Upper lobe of left lung (tissue), 6 donors: ENCODE measurements around the gene KRTAP9-4. TPM values are rescaled to one million over a fixed set of nuclear protein-coding genes. Genes with fewer than 3 reads are reported as not detected.
"Not testable (repeated sequence)": the region's sequence is repeated elsewhere in the genome, so short reads cannot be mapped to it uniquely, and the experiment has no call there.

Source experiments
- ATAC-seq, 2 donors: fragments of 200-7000 bp; cut with Tn5 transposase; one replicate each; pipeline ENCODE4 v1.9.1; 2022; ENCODE audit warnings: mild to moderate bottlenecking in 2 of 2, moderate library complexity in 2 of 2; ENCODE audit not compliant: low FRiP score in 2 of 2
- DNase-seq, 2 donors: peaks; one replicate each; pipeline ENCODE4 v3.0.0-alpha.2; 2019 to 2020
- H3K27ac ChIP-seq, 4 donors: fragments of 200-600 bp; sonication (generic); one replicate each; pipeline ENCODE4 v1.5.1; 2016 to 2019
- H3K27me3 ChIP-seq, 4 donors: fragments of 200-600 bp; sonication (generic); one replicate each; pipeline ENCODE4 v1.5.1; 2017 to 2019
- H3K36me3 ChIP-seq, 4 donors: fragments of 200-600 bp; sonication (generic); one replicate each; pipeline ENCODE4 v1.5.1; 2016 to 2019
- H3K4me1 ChIP-seq, 4 donors: fragments of 200-600 bp; sonication (generic); one replicate each; pipeline ENCODE4 v1.5.1; 2018 to 2019
- H3K4me3 ChIP-seq, 4 donors: fragments of 200-600 bp; sonication (generic); one replicate each; pipeline ENCODE4 v1.5.1; 2017 to 2019; ENCODE audit warnings: mild to moderate bottlenecking in 2 of 4, moderate library complexity in 1 of 4
- H3K9me3 ChIP-seq, 4 donors: fragments of 200-600 bp; sonication (generic); one replicate each; pipeline ENCODE4 v1.5.1; 2018 to 2019
- EP300 ChIP-seq, 4 donors: sonication (generic); formaldehyde crosslinking; IDR thresholded peaks; one replicate each; pipeline ENCODE4 v1.5.1; 2017; ENCODE audit warnings: antibody characterized with exemption in 4 of 4, control low read depth in 2 of 4
- POLR2A ChIP-seq, 4 donors: fragments of 450-650 bp; IDR thresholded peaks; one replicate each; pipeline ENCODE4 v1.5.1; 2016 to 2017; ENCODE audit warnings: antibody characterized with exemption in 4 of 4, mild to moderate bottlenecking in 2 of 4
- POLR2AphosphoS5 ChIP-seq, 2 donors: sonication (generic); formaldehyde crosslinking; IDR thresholded peaks; one replicate each; pipeline ENCODE4 v1.5.1; 2017; ENCODE audit warnings: antibody characterized with exemption in 2 of 2
- WGBS, 2 donors: methylation state at CpG; one replicate each; pipeline ENCODE4 v1.1.5; 2017 to 2018; 5-methylcytosine and 5-hydroxymethylcytosine counted together
- total RNA-seq, 6 donors: library from RNA; depleted of rRNA in 4 of 6; stranded (reverse); fragments of >200 nt in 4 of 6; gene quantifications; one replicate each; pipeline versions ENCODE4 v1.1.0 to v1.2.1, GENCODE V29; 2016 to 2021
- TF ChIP-seq, protein P1 (sequence below), 6 experiments: fragments of 450-650 bp in 4 of 6; fragments of 200-600 bp in 2 of 6; sonication (generic) in 2 of 6; IDR thresholded peaks; one replicate each; pipeline ENCODE4 v1.5.1; 2016 to 2019; ENCODE audit warnings: antibody characterized with exemption in 6 of 6
- donor health status: DM: no; HTN: no; CAD: no; lungs with moderate emphysema.
- donor health status: DM: no; HTN: yes; CAD: no; lungs with severe emphysema.

The KRTAP9-4 gene
- total RNA-seq, 6 donors from 2014 or later, result not detected

DNA sequence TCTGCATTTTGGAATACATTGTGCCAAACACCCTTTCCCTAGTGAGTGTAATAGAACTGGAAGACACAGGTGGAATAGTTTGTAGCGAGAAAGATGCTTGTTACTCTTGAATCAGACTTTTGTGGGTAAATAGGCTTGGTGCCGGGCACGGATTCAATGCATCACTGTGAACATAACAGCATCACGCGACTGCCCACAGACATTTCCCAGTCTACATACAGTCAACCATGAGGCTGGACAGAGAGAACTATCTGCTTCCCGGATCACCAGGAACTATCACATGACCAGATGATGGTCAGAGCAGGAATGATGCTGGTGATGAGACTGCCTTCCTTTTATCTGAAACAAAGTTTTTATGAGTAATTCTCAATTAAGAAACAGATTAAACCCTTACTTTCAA lies 23.4 kb upstream of the KRTAP9-4 start:
- no peaks in the 10 kb centered on the region for H3K4me1 ChIP-seq
- WGBS, 2 donors, result 96 to 98% methylated on average over 6 of the region's 6 CpGs
- DNase-seq, result no peak
- no peaks in the 10 kb centered on the region for H3K27me3 ChIP-seq
- ATAC-seq, result no peak
- no peaks in the 10 kb centered on the region for H3K36me3 ChIP-seq
- no peak overlapping the region for H3K27ac ChIP-seq
- H3K9me3 ChIP-seq, result no peaks in the 10 kb centered on the region
- no peak overlapping the region for H3K4me3 ChIP-seq
- TF ChIP-seq POLR2A (IDR thresholded peaks at IDR 0.05) (no peak), EP300 (IDR thresholded peaks at IDR 0.05) (no peak), POLR2AphosphoS5 (IDR thresholded peaks at IDR 0.05) (no peak)
- TF ChIP-seq, protein P1, sequence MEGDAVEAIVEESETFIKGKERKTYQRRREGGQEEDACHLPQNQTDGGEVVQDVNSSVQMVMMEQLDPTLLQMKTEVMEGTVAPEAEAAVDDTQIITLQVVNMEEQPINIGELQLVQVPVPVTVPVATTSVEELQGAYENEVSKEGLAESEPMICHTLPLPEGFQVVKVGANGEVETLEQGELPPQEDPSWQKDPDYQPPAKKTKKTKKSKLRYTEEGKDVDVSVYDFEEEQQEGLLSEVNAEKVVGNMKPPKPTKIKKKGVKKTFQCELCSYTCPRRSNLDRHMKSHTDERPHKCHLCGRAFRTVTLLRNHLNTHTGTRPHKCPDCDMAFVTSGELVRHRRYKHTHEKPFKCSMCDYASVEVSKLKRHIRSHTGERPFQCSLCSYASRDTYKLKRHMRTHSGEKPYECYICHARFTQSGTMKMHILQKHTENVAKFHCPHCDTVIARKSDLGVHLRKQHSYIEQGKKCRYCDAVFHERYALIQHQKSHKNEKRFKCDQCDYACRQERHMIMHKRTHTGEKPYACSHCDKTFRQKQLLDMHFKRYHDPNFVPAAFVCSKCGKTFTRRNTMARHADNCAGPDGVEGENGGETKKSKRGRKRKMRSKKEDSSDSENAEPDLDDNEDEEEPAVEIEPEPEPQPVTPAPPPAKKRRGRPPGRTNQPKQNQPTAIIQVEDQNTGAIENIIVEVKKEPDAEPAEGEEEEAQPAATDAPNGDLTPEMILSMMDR (IDR thresholded peaks at IDR 0.05), result no peak

DNA sequence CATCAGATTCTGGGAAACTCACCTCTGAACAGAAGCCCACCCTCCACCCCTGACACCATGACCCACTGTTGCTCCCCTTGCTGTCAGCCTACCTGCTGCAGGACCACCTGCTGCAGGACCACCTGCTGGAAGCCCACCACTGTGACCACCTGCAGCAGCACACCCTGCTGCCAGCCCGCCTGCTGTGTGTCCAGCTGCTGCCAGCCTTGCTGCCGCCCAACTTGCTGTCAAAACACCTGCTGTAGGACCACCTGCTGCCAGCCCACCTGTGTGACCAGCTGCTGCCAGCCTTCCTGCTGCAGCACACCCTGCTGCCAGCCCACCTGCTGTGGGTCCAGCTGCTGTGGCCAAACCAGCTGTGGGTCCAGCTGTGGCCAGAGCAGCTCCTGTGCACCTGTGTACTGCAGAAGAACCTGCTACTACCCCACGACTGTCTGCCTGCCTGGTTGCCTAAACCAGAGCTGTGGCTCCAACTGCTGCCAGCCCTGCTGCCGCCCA lies 22.8 kb upstream of the KRTAP9-4 start, which contains the start of gene KRTAP9-2:
TSS of gene KRTAP9-2 (plus strand) at position 51 of the 498 bp plus-strand sequence. CDS start at position 58, 7 bp downstream.
- not testable (repeated sequence) for H3K36me3 ChIP-seq, H3K9me3 ChIP-seq, H3K4me3 ChIP-seq, H3K27me3 ChIP-seq, H3K4me1 ChIP-seq, H3K27ac ChIP-seq, ATAC-seq
- 57% methylated on average over 1 of the region's 4 CpGs; no CpG with 5 or more reads in 1 of the 2 donors for WGBS, 2 donors
- DNase-seq, result peak in 1 of 2 donors; percentile 61

DNA sequence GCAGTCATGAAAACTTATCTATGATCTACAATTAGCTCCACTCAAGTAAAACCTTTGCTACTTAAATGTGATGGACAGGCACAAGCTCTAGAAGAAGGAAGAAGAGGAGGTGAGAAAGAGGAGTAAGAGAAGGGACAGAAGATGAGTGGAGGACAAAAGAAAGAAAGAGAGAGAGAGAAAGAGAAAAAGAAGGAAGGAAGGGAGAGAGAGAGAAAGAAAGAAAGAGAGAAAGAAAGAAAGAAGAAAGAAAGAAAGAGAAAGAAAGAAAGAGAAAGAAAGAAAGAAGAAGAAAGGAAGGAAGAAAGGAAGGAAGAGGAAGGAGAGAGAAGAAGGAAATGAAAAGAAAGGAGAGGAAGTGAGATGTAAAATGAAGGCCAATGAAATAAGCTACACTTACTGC lies 19.4 kb upstream of the KRTAP9-4 start:
- H3K9me3 ChIP-seq, result no peaks in the 10 kb centered on the region
- TF ChIP-seq, protein P1 (IDR thresholded peaks at IDR 0.05), result no peak
- TF ChIP-seq POLR2A (IDR thresholded peaks at IDR 0.05) (no peak), POLR2AphosphoS5 (IDR thresholded peaks at IDR 0.05) (no peak), EP300 (IDR thresholded peaks at IDR 0.05) (no peak)
- ATAC-seq (no peak), DNase-seq (no peak)
- H3K27ac ChIP-seq, result no peak overlapping the region
- H3K4me3 ChIP-seq, result no peak overlapping the region
- no peaks in the 10 kb centered on the region for H3K4me1 ChIP-seq
- H3K27me3 ChIP-seq, result no peaks in the 10 kb centered on the region
- H3K36me3 ChIP-seq, result no peaks in the 10 kb centered on the region

DNA sequence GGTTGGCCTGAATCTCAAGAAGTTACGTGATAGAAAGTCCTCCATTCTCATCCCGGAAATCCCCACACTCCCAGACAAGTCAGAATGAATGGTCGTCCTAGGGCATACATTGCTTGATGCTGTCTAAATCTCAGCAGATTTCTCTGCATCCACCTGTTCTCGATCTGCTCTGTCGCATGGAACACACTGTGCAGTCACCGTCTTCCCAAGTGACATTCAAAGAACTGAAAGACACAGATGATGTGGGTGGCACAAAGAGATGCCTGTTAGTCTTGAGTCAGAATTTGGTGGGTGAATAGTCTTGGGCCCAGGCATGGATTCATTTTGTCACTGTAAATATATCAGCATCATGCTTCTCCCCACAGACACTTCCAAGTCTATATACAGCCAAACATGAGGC lies 17.8 kb upstream of the KRTAP9-4 start:
- Histone ChIP-seq H3K36me3 (no peaks in the 10 kb centered on the region), H3K27ac (no peak overlapping the region), H3K9me3 (no peaks in the 10 kb centered on the region), H3K27me3 (no peaks in the 10 kb centered on the region), H3K4me3 (no peak overlapping the region), H3K4me1 (no peaks in the 10 kb centered on the region)
- no peak for DNase-seq
- TF ChIP-seq POLR2AphosphoS5 (IDR thresholded peaks at IDR 0.05), result no peak
- TF ChIP-seq, protein P1 (IDR thresholded peaks at IDR 0.05), result no peak
- TF ChIP-seq EP300 (IDR thresholded peaks at IDR 0.05), result no peak
- TF ChIP-seq POLR2A (IDR thresholded peaks at IDR 0.05), result no peak
- ATAC-seq, result no peak
- 83 to 92% methylated on average over 6 of the region's 6 CpGs for WGBS, 2 donors

DNA sequence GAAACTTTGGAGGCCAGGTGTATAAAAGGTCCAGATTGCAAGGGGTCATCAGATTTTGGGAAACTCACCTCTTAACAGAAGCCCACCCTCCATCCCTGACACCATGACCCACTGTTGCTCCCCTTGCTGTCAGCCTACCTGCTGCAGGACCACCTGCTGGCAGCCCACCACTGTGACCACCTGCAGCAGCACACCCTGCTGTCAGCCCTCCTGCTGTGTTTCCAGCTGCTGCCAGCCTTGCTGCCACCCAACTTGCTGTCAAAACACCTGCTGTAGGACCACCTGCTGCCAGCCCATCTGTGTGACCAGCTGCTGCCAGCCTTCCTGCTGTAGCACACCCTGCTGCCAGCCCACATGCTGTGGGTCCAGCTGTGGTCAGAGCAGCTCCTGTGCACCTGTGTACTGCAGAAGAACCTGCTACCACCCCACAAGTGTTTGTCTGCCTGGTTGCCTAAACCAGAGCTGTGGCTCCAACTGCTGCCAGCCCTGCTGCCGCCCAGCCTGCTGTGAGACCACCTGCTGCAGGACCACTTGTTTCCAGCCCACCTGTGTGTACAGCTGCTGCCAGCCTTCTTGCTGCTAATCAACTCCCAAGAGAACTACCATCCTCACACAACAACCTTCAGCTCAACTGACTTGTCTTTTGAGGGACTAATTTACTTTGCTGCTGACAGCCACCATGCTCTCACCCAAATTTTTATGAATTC lies 16.9 kb upstream of the KRTAP9-4 start, which contains the start of gene KRTAP9-3:
TSS of gene KRTAP9-3 (plus strand) at position 51 of the 707 bp plus-strand sequence. CDS start at position 104, 53 bp downstream.
- peak in 1 of 2 donors; percentile 48 for DNase-seq
- H3K4me1 ChIP-seq, ATAC-seq, H3K9me3 ChIP-seq, H3K27ac ChIP-seq, H3K27me3 ChIP-seq, H3K4me3 ChIP-seq, H3K36me3 ChIP-seq: not testable (repeated sequence)
- 75 to 90% methylated on average over 1 of the region's 1 CpG for WGBS, 2 donors

DNA sequence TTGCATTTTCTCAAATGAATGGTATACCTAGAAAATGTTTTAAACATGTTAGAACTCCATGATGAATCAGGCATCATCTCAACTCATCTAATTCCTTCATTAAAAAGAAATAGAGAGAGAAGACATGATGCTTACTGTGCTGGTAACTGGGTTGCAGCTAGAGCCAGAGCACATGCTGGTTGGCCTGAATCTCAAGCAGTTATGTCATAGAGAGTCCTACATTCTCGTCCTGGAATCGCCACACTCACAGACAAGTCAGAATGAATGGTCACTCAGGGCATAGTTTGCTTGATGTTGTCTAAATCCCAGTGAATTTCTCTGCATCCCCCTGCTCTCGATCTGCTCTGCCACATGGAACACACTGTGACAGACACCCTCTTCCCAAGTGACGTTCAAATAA lies 12.4 kb upstream of the KRTAP9-4 start:
- WGBS, 2 donors, result 74 to 86% methylated on average over 4 of the region's 4 CpGs
- ATAC-seq, H3K27me3 ChIP-seq, H3K36me3 ChIP-seq, H3K4me3 ChIP-seq, H3K4me1 ChIP-seq, H3K9me3 ChIP-seq, DNase-seq, H3K27ac ChIP-seq: not testable (repeated sequence)

DNA sequence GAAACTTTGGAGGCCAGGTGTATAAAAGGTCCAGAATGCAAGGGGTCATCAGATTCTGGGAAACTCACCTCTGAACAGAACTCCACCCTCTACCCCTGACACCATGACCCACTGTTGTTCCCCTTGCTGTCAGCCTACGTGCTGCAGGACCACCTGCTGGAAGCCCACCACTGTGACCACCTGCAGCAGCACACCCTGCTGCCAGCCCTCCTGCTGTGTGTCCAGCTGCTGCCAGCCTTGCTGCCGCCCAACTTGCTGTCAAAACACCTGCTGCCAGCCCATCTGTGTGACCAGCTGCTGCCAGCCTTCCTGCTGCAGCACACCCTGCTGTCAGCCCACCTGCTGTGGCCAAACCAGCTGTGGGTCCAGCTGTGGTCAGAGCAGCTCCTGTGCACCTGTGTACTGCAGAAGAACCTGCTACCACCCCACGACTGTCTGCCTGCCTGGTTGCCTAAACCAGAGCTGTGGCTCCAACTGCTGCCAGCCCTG lies 11.5 kb upstream of the KRTAP9-4 start, which contains the start of gene KRTAP9-8:
TSS of gene KRTAP9-8 (plus strand) at position 51 of the 489 bp plus-strand sequence. CDS start at position 104, 53 bp downstream.
- H3K4me1 ChIP-seq, ATAC-seq, H3K27ac ChIP-seq, H3K4me3 ChIP-seq, H3K27me3 ChIP-seq, H3K9me3 ChIP-seq, H3K36me3 ChIP-seq: not testable (repeated sequence)
- 34% methylated on average over 3 of the region's 3 CpGs; no CpG with 5 or more reads in 1 of the 2 donors for WGBS, 2 donors
- DNase-seq, result peak in 1 of 2 donors; percentile 48

DNA sequence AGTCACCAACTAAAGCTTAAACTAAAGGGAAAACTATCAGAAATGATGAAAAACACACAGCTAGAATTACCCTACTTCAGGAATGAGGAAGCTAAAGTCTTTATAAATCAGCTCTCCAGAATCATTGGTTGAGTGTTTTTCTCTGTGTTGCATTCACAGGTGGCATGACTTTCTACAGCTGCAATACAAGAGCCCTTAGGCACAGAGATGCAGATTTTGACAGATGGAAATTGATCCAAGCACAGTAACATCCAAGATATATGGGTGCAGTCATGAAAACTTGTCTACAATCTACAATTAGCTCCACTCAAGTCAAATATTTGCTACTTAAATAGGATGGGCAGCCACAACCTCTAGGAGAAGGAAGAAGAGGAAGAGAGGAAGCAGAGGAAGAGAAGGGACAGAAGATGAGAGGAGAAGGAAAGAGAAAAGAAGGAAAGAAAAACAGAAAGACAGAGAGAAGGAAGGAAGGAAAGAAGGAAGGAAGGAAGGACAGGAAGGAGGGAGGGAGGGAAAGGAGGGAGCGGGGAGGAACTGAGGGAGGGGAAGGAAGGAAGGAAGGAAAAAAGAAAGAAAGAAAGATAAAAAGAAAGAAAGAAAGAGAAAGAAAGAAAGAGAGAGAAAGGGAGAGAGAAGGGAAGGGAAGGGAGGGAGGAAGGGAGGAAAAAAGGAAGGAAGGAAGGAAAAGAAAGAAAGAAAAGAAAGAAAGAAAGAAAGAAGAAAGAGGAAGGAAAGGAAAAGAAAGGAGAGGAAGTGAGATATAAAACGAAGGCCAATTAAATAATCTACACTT lies 2.3 kb upstream of the KRTAP9-4 start:
- H3K27ac ChIP-seq, DNase-seq, ATAC-seq, H3K27me3 ChIP-seq, H3K9me3 ChIP-seq, H3K4me1 ChIP-seq, H3K4me3 ChIP-seq, H3K36me3 ChIP-seq: not testable (repeated sequence)
- WGBS, 2 donors, result 45 to 47% methylated on average over 2 of the region's 2 CpGs
